H9 (cell line): ENCODE results near the gene TMEM69. TPM values are rescaled to one million over a fixed set of nuclear protein-coding genes. Genes with fewer than 3 reads are reported as not detected.

Experiments used
- DNase-seq: peaks from one replicate; pipeline ENCODE4 v3.0.0-alpha.2; 2017
- H2AFZ ChIP-seq: one replicate; pipeline ENCODE4 v1.6.1; 2013; ENCODE audit warnings: mild to moderate bottlenecking, low read length, control low read depth, moderate library complexity
- H2AK5ac ChIP-seq: 2 replicates; pipeline ENCODE4 v1.6.1; 2013; ENCODE audit warnings: low read length, control low read depth, mixed read lengths; ENCODE audit not compliant: insufficient read length
- H2BK120ac ChIP-seq: one replicate; pipeline ENCODE4 v1.6.1; 2013; ENCODE audit warnings: low read depth, mild to moderate bottlenecking, low read length, control low read depth, inconsistent platforms; ENCODE audit not compliant: poor library complexity, severe bottlenecking
- H2BK12ac ChIP-seq: 2 replicates; pipeline ENCODE4 v1.6.1; 2013; ENCODE audit warnings: low read length, control low read depth, mixed read lengths, low read depth; ENCODE audit not compliant: insufficient read length
- H2BK15ac ChIP-seq: 2 replicates; pipeline ENCODE4 v1.6.1; 2013; ENCODE audit warnings: low read depth, low read length, control low read depth
- H2BK20ac ChIP-seq: one replicate; pipeline ENCODE4 v1.6.1; 2013; ENCODE audit warnings: low read depth, mild to moderate bottlenecking, low read length, control low read depth, inconsistent platforms; ENCODE audit not compliant: poor library complexity, severe bottlenecking
- H2BK5ac ChIP-seq: 2 replicates; pipeline ENCODE4 v1.6.1; 2013; ENCODE audit warnings: low read length, control low read depth, mixed read lengths; ENCODE audit not compliant: insufficient read length
- H3K14ac ChIP-seq: 2 replicates; pipeline ENCODE4 v1.6.1; 2013; ENCODE audit warnings: low read length, control low read depth; ENCODE audit not compliant: insufficient read depth
- H3K18ac ChIP-seq: 2 replicates; pipeline ENCODE4 v1.6.1; 2013; ENCODE audit warnings: low read depth, mild to moderate bottlenecking, mixed read lengths, low read length, control low read depth; ENCODE audit not compliant: insufficient read length
- H3K23ac ChIP-seq: 2 replicates; pipeline ENCODE4 v1.6.1; 2013; ENCODE audit warnings: low read length, control low read depth, mixed read lengths, low read depth; ENCODE audit not compliant: insufficient read length
- H3K23me2 ChIP-seq: 2 replicates; pipeline ENCODE4 v1.6.1; 2013; ENCODE audit warnings: low read depth, mild to moderate bottlenecking, mixed read lengths, low read length, control low read depth; ENCODE audit not compliant: insufficient read length, poor library complexity, severe bottlenecking
- H3K27ac ChIP-seq: 2 replicates; pipeline ENCODE4 v1.5.1; 2013; ENCODE audit warnings: low read length, control low read depth, mixed read lengths, low read depth; ENCODE audit not compliant: insufficient read length
- H3K27me3 ChIP-seq: 2 replicates; pipeline ENCODE4 v1.6.1; 2013; ENCODE audit warnings: low read length, control low read depth, inconsistent platforms; ENCODE audit not compliant: insufficient read depth
- H3K4ac ChIP-seq: 2 replicates; pipeline ENCODE4 v1.6.1; 2013; ENCODE audit warnings: low read depth, mild to moderate bottlenecking, control low read depth, inconsistent platforms, low read length, moderate library complexity
- H3K4me1 ChIP-seq: 2 replicates; pipeline ENCODE4 v1.6.1; 2013; ENCODE audit warnings: low read length, control low read depth, inconsistent platforms; ENCODE audit not compliant: insufficient read depth
- H3K4me2 ChIP-seq: 2 replicates; pipeline ENCODE4 v1.6.1; 2013; ENCODE audit warnings: low read length, control low read depth, mixed read lengths; ENCODE audit not compliant: insufficient read length, insufficient read depth
- H3K56ac ChIP-seq: 2 replicates; pipeline ENCODE4 v1.6.1; 2013; ENCODE audit warnings: low read depth, mild to moderate bottlenecking, mixed read lengths, low read length, control low read depth; ENCODE audit not compliant: insufficient read length
- H3K79me1 ChIP-seq: 2 replicates; pipeline ENCODE4 v1.6.1; 2013; ENCODE audit warnings: low read depth, mild to moderate bottlenecking, moderate library complexity, low read length, control low read depth, inconsistent platforms; ENCODE audit not compliant: insufficient read depth, poor library complexity, severe bottlenecking
- H3K79me2 ChIP-seq: 2 replicates; pipeline ENCODE4 v1.6.1; 2013; ENCODE audit warnings: low read length, control low read depth, inconsistent platforms; ENCODE audit not compliant: insufficient read depth
- H3K9ac ChIP-seq: 2 replicates; pipeline ENCODE4 v1.6.1; 2013; ENCODE audit warnings: low read length, control low read depth, mixed read lengths; ENCODE audit not compliant: insufficient read length; ENCODE audit errors: extremely low read depth
- H3K9me3 ChIP-seq: one replicate; pipeline ENCODE4 v1.6.1; 2013; ENCODE audit warnings: low read depth, low read length, inconsistent platforms; ENCODE audit not compliant: control insufficient read depth
- H3T11ph ChIP-seq: one replicate; pipeline ENCODE4 v1.6.1; 2013; ENCODE audit warnings: mild to moderate bottlenecking, low read length, control low read depth, inconsistent platforms
- H4K20me1 ChIP-seq: one replicate; pipeline ENCODE4 v1.6.1; 2013; ENCODE audit not compliant: control insufficient read depth, insufficient read length, insufficient read depth
- H4K5ac ChIP-seq: 2 replicates; pipeline ENCODE4 v1.6.1; 2013; ENCODE audit warnings: low read depth, mild to moderate bottlenecking, mixed read lengths, low read length, control low read depth; ENCODE audit not compliant: insufficient read length
- H4K8ac ChIP-seq: replicated peaks from 2 replicates; pipeline ENCODE4 v1.6.1; 2013; ENCODE audit warnings: low read length, control low read depth, mixed read lengths, low read depth; ENCODE audit not compliant: insufficient read length
- H4K91ac ChIP-seq: 2 replicates; pipeline ENCODE4 v1.6.1; 2013; ENCODE audit warnings: low read depth, mild to moderate bottlenecking, moderate library complexity, mixed read lengths, low read length, control low read depth; ENCODE audit not compliant: insufficient read length
- H3K27ac Mint-ChIP-seq, 3 experiments: 2 replicates in 2 of 3; 3 replicates in 1 of 3; pipeline ENCODE4 v1.8.0; 2020 to 2021; ENCODE audit warnings: mixed read lengths in 3 of 3, mild to moderate bottlenecking in 1 of 3, moderate library complexity in 1 of 3
- H3K27me3 Mint-ChIP-seq: 2 replicates; pipeline ENCODE4 v1.8.0; 2021; ENCODE audit warnings: low read depth, mild to moderate bottlenecking, moderate library complexity, mixed read lengths
- H3K36me3 Mint-ChIP-seq, 3 experiments: 2 replicates in 2 of 3; 3 replicates in 1 of 3; pipeline ENCODE4 v1.8.0; 2020 to 2021; ENCODE audit warnings: low read depth in 3 of 3, mixed read lengths in 3 of 3; ENCODE audit not compliant: insufficient read depth in 1 of 3
- H3K4me1 Mint-ChIP-seq, 2 experiments: 2 replicates each; pipeline ENCODE4 v1.8.0; 2020; ENCODE audit warnings: mixed read lengths in 2 of 2
- H3K4me3 Mint-ChIP-seq, 2 experiments: 2 replicates in 1 of 2; 3 replicates in 1 of 2; pipeline ENCODE4 v1.8.0; 2020 to 2021; ENCODE audit warnings: mild to moderate bottlenecking in 2 of 2, mixed read lengths in 2 of 2, moderate library complexity in 1 of 2
- H3K9me3 Mint-ChIP-seq, 2 experiments: 2 replicates in 1 of 2; 3 replicates in 1 of 2; pipeline ENCODE4 v1.8.0; 2020; ENCODE audit warnings: mild to moderate bottlenecking in 2 of 2, mixed read lengths in 2 of 2, moderate library complexity in 1 of 2
- CTCF ChIP-seq: fragments of 200-600 bp; sonication (generic); conservative IDR thresholded peaks from 3 replicates; pipeline ENCODE4 v1.8.0; 2021; ENCODE audit warnings: antibody characterized with exemption, mild to moderate bottlenecking
- total RNA-seq: library from RNA; stranded (reverse); gene quantifications from 2 replicates; pipeline ENCODE4 v1.2.1, GENCODE V29; 2021

Gene TMEM69
- total RNA-seq, 1 experiment from 2014 or later = 30.7 TPM

GRCh38 chr1:45643978-45644377 lies 44.0 kb upstream of the TMEM69 start:
- Histone ChIP-seq H3K27ac (no peak overlapping the region), H3K4me2 (no peak overlapping the region), H3K9ac (no peak overlapping the region), H3K27me3 (no peaks in the 10 kb centered on the region), H3K56ac (no peak overlapping the region), H2AFZ (no peak overlapping the region), H3K9me3 (no peaks in the 10 kb centered on the region), H2BK120ac (no peak overlapping the region), H3K79me2 (no peaks in the 10 kb centered on the region), H2BK20ac (no peak overlapping the region), H3K4me1 (no peaks in the 10 kb centered on the region), H3K4ac (no peak overlapping the region), H3K23me2 (no peaks in the 10 kb centered on the region), H3K23ac (no peak overlapping the region), H2AK5ac (no peak overlapping the region), H4K5ac (no peak overlapping the region), H3K79me1 (no peaks in the 10 kb centered on the region), H4K8ac (no peak overlapping the region), H3T11ph (no peak overlapping the region), H2BK12ac (no peak overlapping the region), H4K91ac (no peak overlapping the region), H2BK5ac (no peak overlapping the region), H2BK15ac (no peak overlapping the region), H4K20me1 (no peaks in the 10 kb centered on the region), H3K18ac (no peak overlapping the region), H3K14ac (no peak overlapping the region)
- Mint-ChIP-seq H3K36me3 (peaks cover 28 to 63% (median 57%) of the 10 kb centered on the region in 3 experiments; a peak in 6 of 7 replicates), H3K27me3 (no peaks in the 10 kb centered on the region), H3K4me3 (no peak overlapping the region), H3K9me3 (no peaks in the 10 kb centered on the region), H3K27ac (peak overlapping the region in 1 of 3 experiments; percentile 36; a peak in 1 of 7 replicates), H3K4me1 (no peaks in the 10 kb centered on the region)
- TF ChIP-seq CTCF = peak; percentile 30; the same call in 2 of the 3 replicates
- DNase-seq = no peak
